ENCODE results near the gene MEN1.

The MEN1 gene

GRCh38 chr11:64810271-64810890 lies at the start of gene MEN1:
Gene MEN1 (minus strand): TSS chr11:64810551. CDS start chr11:64810109, 442 bp downstream.
- DNase-seq (ENCODE audit: extremely low spot score, insufficient read length, low read depth) (peak; percentile 78), FAIRE-seq (peak; percentile 91)

DNA sequence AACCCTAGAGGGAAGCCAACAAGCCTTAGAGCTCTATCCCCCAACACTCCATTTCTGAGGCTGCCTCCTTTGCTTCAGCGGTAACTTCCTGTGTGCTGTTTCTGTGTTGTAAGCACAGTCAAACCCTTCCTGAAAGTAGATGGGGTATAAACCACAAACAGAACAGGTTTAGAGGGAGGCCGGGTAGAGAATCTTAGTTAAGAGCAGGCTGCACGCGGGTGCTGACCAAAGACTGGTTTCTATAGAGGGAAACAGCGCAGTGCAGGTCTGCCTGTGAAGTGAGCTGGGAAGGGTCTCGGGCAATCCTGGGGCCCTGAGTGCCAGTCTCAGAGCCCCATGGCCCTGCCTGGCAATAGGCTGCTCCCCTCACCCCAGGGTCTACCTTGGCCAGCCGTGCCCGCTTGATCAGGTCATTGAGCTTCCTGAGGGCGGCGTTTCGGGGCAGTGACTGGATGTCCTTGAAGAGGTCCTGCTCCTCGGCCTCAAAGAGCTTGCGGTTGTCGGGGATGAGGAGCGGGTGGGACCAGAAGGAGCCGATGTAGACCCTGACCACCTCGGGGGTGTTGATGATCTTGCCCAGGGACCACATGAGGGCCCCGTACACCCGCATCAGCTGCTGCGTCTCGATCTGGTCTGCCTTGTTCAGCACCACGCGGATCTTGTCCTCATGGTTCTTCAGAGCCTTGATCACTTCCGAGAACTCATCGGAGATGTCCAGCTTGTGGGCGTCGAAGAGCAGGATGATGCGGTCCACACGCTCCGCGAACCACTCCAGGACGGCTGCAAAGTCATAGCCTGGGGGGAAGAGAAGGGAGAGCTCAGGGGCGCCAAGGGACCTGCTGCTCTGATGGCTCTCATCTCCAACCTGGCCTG lies 49.4 kb upstream of the MEN1 start:
- FAIRE-seq (peak; percentile 98), DNase-seq (ENCODE audit: extremely low spot score, insufficient read length, low read depth) (peak; percentile 83)

- FAIRE-seq (no peak), DNase-seq (ENCODE audit: extremely low spot score, insufficient read length, low read depth) (no peak)
Measured at GRCh38 chr11:64858467-64859263, 48.3 kb upstream of the MEN1 start.

DNA sequence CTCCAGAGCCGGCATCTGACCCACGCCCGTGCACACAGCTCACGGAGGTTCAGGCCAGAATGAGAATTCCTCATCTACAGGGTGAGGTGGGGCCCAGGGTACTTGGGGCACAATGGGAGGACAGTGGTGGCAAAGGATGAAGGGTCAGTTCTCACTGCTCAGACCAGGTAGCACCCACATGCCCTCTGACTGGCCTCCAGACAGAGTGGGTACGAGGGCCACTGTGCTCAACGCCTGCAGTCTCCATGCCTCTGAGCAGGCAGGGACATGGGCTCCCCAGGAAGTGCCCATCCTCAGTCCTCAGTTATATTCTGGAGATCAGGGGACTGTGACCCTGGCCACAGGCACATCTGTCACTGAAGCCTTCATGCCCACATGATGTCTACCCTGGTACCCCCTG lies 47.1 kb upstream of the MEN1 start:
- no peak for DNase-seq (ENCODE audit: extremely low spot score, insufficient read length, low read depth)
- no peak for FAIRE-seq

DNA sequence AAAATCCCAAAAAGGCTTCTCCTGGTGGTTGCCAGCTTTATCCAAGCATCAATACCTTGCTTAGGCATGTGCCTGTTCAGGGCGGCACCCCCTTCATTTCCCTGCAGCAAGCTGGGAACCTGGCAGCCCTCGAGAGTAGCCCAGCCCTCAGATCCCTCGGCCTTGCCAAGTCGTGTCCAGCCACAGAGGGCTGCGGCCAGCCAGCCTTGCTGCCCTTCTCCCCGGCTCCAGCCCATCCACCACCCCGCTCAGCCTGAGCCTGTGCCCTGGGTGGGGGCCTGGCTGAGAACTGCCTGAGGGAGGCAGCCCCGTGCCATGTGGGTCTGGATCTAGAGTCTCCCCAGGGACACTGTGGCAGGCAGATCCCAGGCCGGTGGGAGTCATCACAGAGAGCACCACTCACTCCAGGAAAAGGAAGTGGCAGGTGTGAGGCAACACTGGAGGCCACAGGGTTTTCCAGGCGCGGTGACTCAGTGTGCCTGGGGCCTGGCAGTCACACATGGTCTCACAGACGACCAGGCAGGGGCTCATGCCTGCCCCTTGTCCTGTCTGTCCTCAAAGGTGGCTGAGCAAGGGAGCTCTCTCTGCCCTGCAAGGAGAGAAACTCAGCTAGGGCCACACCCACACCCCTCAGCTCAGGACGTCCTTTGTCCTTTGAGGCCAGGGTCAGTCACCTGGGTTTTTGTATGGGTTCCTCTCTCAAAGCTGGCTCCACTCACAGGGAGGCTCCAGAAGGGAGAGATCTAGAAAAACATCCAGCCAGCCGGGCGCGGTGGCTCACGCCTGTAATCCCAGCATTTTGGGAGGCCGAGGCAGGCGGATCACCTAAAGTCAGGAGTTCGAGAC lies 46.3 kb upstream of the MEN1 start:
- FAIRE-seq: peak; percentile 18
- DNase-seq (ENCODE audit: extremely low spot score, insufficient read length, low read depth): no peak

- no peak for DNase-seq (ENCODE audit: extremely low spot score, insufficient read length, low read depth)
- FAIRE-seq: no peak
Measured at GRCh38 chr11:64855596-64856304, 45.4 kb upstream of the MEN1 start.

GRCh38 chr11:64854534-64855502 lies 44.5 kb upstream of the MEN1 start:
- FAIRE-seq: no peak
- DNase-seq (ENCODE audit: extremely low spot score, insufficient read length, low read depth): no peak

GRCh38 chr11:64854157-64854533 lies 43.8 kb upstream of the MEN1 start:
- FAIRE-seq (no peak), DNase-seq (ENCODE audit: extremely low spot score, insufficient read length, low read depth) (no peak)

- FAIRE-seq (no peak), DNase-seq (ENCODE audit: extremely low spot score, insufficient read length, low read depth) (no peak)
Measured at GRCh38 chr11:64853709-64854108, 43.4 kb upstream of the MEN1 start.

DNA sequence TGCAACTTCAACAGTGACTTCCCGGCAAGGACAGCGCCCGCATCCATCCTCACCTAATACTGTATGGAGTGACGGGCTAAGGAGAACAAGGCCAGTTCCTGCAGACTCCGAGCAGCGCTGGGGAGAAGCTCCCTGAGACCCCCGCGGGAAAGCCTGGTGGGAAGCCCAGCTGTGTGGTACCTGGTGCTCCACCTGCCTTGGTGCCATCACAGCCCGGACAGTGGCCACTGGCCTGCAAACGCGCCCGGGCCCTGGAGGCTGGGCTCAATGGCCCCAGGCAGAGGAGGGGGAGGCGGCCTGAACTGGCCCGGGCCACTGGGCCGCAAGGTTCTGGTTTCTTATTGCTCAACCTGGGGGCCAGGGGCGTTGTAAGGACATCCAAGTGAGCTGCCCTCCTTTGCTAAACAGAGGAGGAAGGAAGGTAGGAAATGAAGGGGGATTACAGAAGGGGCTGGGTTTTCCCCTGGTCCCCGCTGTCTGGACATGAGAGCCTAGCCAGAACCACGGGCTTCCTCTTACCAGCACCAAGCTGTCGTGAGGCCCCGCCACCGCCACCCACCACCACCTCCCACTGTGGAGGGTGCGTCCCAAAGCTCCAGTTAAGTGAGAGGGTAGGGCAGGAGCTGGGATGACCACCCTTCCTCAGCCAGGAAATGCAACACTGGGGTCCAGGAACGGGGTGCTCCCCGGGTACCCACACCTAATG lies 42.6 kb upstream of the MEN1 start:
- FAIRE-seq: peak; percentile 26
- no peak for DNase-seq (ENCODE audit: extremely low spot score, insufficient read length, low read depth)

GRCh38 chr11:64851831-64852351 lies 41.5 kb upstream of the MEN1 start:
- DNase-seq (ENCODE audit: extremely low spot score, insufficient read length, low read depth) (no peak), FAIRE-seq (peak; percentile 46)

DNA sequence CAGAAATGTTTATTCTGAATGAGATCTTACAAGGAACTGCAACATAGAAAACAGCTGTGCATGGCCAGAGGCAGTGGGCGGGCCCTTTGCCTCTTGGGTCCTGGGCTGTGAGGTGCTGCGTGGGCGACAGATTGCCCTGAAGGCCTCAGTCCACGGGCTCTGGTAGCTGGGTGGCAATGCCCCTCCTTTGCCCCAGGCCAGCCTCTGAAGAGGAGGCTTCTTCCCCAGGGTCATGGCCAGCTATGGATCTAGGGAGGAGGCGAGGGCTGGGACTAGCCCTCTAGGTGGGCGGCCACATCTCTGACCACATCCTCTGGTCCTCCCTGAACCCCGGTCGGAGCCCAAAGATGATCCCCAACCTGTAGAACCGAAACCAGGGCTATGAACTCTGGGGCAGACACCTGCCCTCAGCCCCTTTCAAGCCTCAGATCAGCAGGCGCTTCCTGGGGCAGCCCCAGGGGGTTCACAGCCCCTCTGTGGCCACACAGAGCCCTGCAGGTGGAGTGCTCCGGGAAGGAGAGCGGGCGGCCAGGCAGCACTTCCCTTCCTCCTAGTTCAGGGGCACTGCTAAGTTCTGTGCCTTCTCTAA lies 40.7 kb upstream of the MEN1 start:
- DNase-seq (ENCODE audit: extremely low spot score, insufficient read length, low read depth) (peak; percentile 71), FAIRE-seq (peak; percentile 95)

DNA sequence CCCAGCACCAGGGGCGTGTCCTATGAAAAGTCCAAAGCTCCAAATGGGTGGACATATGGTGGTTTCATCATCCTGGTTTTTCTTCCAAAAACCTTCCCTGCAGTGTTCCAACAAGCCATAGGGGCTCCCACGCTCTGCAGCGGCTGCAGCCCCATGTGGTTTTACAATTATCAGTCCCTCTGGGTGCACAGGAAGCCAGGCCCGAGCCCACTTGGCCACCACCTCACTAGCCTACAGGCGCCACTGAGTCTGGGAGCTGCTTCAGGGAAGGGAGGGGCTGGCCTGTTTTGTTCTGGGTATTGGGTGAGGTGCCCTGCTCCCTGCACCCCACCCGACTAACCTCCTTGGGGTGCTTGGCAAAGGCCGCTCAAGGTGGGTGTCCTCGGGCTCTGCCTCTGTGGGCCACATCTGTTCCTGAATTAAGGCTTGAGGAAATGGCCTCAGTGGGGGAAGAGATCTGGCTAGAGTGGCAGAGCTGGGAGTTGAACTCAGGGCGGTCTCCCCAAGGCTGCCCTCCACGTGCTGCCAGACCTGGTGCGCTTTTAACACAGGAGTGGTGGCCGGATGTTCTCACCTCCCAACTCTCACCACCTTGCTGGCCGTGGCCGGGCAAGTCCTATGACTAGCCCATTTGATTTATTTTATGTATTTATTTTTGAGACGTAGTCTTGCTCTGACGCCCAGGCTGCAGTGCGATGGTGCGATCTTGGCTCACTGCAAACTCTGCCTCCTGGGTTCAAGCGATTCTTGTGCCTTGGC lies 39.4 kb upstream of the MEN1 start:
- DNase-seq (ENCODE audit: extremely low spot score, insufficient read length, low read depth) (no peak), FAIRE-seq (no peak)

DNA sequence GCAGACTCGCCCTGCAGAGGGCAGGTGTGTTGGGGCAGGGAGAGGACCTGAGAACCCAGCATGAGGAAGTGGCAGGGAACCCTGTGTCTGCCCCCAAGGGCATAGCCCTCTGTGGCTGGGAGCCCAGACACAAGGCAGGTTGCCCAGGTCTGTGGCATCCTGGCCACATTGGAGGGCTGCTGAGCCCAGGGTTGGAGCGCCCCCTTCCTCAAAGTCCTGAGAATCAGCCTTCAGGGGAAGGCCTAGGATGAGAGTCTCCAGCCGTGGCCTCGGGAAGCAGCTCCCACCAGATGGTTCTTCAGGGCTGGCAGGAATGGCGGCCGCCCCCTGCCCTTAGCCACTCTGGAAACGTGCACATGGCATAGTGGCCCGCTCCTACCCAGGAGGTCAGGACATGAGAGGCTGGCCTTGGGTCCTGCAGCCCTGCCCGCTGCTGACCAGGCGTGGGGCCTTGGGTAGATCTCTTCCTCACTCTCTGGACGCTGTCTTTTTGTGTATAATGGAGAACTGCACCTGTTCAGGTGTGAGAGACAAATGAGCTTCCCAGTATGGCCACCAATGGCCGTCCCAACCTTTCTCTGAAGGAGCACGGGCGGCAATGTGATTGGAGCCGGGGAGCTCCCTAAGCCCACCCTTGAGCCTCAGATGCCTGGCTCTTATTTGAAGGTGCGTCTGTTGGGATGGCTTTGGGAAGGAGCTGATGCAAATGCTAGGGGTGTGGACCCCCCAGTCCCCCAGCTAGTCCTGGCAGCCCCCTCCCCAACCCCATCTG lies 38.7 kb upstream of the MEN1 start:
- no peak for FAIRE-seq
- DNase-seq (ENCODE audit: extremely low spot score, insufficient read length, low read depth): no peak

DNA sequence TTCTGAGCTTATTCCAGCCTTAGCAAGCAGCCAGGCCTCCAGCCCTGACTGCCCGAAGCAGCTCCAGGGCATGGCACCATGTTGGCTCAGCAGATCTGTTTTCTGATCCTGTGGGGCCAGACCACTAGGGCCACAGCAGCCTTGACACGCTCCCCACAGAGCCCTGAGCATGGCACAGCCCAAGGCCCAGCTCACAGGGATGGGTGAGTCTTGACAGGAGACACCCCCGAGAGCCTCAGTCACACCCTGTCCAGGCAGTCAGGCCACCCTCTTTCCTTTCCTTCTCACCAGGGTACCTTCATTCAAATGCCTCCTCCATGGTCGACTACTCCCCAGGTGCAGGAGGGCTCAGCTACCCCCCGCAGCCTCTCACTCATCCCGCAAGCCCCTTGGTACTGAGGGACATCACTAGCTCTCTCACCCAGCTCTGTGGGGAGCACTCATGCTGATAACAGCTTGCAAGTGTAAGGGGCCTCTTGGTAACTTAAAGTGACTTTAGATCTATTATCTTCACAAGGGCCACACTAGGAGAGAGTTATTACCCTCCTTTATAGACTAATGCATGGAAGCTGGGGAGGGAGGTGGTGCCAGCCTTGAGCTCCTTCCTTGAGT lies 38.0 kb upstream of the MEN1 start:
- DNase-seq (ENCODE audit: extremely low spot score, insufficient read length, low read depth): no peak
- peak; percentile 24 for FAIRE-seq
